Measurements from ENCODE around the gene SPPL3.

SPPL3 gene

DNA sequence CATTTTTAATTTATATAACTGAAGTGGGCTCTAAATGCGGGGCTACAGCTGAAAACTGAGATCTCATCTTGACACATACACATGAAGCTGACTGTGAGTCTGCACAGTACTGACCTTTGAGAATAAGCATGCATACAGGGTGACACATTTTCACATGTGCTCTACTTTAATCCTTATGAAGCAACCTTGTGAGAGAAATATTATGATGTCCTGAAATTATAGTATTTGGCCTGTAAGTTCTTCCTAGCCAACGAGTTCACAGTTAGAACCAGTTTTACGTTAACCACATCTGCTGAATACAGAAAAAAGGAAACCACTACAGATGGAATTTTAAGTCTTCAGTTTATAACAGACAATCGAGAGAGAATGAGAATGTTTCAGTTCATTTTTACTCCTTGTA lies 70.3 kb downstream of the SPPL3 start:
- DNase-seq, result no peak
- in situ Hi-C loops (cut with MboI; ENCODE audit: low pct_unique_long_range_greater_than_20kb, low sequenced_read_pairs), result no loop called here

DNA sequence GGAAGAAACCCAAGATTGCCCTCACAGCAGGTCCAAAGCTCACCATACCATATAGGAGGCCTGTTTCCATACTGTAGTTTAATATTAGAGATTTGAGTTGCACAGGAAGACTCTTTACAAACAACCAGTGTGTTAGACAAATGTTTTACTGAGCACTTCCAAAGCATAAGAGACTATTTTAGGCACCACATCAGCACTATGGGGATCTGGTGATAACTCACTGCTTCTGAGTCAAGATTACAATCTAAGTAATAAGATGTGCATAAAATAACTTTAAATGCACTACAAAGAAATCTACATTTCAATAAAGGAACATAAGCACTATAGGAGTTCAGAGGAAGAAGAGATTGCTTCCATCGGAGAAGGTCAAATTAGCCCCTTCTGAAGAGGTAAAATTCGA lies 71.4 kb downstream of the SPPL3 start:
- in situ Hi-C loops (cut with MboI; ENCODE audit: low pct_unique_long_range_greater_than_20kb, low sequenced_read_pairs), result no loop called here

DNA sequence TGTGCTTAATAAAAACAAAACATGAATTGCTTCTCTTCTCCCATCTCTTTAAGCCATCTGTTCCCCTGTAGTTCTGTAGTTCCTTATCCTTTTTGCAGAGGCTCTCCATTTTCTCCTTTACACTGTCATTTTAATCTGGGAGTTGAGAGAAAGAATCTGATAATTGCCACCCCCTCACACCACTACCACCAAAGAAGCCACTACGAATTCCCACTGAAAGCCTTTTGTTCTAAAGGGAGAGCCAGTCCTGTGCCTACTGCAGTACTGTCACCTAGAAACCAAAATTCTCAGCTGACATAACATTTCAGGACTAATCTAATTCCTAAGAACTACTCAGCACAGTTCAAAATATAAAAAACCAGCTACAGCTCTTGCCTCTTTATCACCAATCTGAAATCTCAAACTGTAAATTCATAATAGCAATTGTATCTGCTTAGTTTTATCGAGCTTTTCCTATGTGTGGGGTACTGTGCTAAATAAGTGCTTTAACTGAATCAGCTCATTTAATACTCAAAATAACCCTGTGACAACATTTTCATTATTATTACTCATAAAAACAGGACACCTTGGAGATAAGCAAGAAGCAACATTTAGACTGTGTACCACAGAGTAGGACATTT lies 72.4 kb downstream of the SPPL3 start:
- in situ Hi-C loops (cut with MboI; ENCODE audit: low pct_unique_long_range_greater_than_20kb, low sequenced_read_pairs), result no loop called here
- no peak for DNase-seq

More for the DNA sequence above, 71.4 kb downstream of the SPPL3 start:
- no peak for DNase-seq

DNA sequence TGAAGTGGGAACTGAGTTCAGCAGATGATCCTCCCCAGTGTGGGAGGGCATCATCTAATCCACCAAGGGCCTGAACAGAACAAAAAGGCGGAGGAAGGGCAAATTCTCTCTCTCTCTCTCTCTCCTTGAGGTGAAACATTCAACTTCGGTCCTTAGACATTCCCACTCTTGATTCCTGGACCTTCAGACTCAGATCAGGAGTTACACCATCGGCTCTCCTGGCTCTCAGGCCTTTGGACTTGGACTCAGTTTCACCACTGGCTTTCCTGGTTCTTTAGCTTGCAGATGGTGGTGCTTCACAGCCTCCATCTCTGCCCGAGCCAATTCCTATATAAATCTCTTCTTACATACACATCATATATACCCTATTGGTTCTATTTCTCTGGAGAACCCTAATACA lies 73.2 kb downstream of the SPPL3 start:
- DNase-seq, result no peak
- in situ Hi-C loops (cut with MboI; ENCODE audit: low pct_unique_long_range_greater_than_20kb, low sequenced_read_pairs), result no loop called here

DNA sequence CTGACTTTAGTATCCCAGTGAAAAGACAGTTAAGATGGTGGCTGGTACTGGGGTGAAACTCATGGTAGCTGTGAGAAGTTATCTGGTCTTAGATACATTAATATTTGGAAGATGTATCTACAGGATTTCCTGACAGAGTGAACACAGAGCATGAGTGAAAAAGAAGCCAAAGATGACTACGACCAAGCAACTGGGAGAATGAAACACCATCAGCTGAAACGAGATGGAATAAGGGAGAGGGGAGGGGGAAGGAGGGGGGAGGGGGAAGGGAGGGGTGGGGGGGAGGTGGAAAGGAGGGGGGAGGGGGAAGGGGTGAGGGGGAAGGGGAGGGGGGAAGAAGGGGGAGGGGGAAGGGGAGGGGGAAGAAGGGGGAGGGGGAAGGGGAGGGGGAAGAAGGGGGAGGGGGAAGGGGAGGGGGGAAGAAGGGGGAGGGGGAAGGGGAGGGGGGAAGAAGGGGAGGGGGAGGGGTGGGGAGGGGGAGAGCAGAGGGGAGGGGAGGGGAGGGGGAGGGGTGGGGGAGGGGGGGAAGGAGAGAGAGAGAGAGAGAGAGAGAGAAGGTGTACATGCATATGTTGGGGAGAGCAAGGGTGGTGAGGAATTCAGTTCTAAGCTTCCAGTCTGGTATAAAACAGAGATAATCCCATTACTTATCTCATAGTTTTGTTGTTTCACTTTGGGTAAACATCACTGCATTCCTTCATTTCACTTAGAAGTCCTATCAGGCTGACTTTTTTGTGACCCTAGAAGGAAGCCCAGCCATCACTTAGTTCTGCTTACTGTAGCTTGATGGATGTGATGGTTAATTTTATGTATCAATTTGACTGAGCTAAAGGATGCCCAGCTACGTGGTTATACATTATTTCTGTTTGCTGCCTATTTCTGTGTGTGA lies 73.9 kb downstream of the SPPL3 start:
- DNase-seq, result peak; percentile 21
- in situ Hi-C loops (cut with MboI; ENCODE audit: low pct_unique_long_range_greater_than_20kb, low sequenced_read_pairs), result no loop called here

DNA sequence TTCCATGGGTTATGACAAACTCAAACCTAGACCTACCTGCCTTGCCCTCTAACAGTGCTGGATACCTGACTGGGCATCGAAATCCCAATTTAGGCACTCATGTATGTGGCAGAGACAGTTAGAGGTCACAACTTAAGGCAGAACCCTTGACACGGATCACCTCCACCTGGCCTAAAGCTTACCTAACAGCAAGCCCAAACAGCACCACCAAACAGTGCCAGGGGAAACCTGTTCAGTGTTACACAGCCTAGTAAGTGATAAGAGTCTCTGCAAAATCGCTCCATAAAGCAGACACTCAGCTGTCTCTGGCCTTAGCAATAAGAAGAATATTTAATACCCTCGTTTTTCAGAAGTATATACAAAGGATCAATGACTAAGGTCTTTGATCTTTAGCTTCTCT lies 77.8 kb downstream of the SPPL3 start:
- in situ Hi-C loops (cut with MboI; ENCODE audit: low pct_unique_long_range_greater_than_20kb, low sequenced_read_pairs), result no loop called here
- no peak for DNase-seq

DNA sequence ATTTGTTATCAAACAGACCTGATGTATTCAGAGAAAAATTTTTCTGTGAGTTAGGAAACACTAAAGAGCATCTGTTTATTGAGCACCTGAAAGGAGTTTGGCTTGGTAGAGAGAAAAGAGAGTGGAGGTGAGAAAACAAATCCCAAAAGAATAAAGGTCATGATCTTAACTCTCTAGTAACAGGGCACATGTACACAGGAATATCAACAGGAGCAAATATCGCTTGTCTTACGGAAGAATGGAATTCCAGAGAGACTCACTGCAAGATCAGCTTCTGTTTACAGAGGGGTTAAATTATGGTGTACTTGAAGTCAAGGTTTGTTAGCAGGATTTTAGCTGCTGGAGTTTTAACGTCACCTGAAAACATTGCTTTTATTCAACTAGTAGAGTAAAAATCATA lies 78.8 kb downstream of the SPPL3 start:
- in situ Hi-C loops (cut with MboI; ENCODE audit: low pct_unique_long_range_greater_than_20kb, low sequenced_read_pairs), result no loop called here
- DNase-seq, result no peak

DNA sequence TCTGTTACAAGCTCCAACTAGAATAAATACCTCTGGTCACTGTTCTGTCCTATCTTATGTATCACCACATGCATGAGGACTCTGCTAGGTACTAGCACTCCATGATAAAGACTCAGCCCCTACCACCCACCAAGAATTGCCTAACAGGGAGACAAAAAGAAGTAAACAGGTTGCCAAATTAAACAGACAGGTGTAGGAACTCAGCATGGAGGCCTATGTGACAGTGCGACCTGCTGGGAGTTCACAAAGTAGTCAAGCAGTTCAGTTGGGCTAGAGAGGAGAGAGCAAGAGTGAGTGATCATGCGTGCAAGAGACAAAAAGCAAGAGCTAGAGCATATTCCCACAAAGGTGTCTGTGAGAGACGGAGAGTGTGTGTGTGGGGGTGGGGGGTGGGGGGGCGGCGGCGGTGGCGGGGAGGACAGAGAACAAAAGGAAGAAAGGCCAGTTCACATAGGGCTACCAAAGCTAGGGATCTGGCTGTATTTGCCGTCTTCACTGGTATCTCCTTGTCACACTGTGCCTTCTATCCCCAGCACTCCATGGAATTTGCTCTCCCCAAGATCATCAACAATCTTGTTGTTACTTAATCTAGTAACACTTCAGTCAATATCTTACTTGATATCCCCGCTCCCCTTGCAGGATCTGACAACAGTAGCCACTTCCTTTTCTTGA lies 81.2 kb downstream of the SPPL3 start:
- in situ Hi-C loops (cut with MboI; ENCODE audit: low pct_unique_long_range_greater_than_20kb, low sequenced_read_pairs), result no loop called here
- no peak for DNase-seq

DNA sequence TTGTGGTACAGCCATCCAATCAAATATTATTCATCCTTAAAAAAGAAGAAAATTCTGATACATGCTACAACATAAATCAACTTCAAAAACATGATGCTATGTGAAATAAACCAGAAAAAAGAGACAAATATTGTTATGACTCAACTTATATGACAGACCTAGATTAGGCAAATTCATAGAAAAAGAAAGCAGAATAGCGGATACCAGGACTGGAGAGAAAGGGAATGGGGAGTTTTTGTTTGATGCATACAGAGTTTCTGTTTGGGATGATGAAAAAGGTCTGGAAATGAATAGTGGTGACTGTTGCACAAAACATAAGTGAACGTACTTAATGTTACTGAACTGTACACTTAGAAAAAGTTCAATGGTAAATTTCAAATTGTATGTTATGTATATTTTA lies 82.3 kb downstream of the SPPL3 start:
- no peak for DNase-seq
- in situ Hi-C loops (cut with MboI; ENCODE audit: low pct_unique_long_range_greater_than_20kb, low sequenced_read_pairs), result no loop called here

DNA sequence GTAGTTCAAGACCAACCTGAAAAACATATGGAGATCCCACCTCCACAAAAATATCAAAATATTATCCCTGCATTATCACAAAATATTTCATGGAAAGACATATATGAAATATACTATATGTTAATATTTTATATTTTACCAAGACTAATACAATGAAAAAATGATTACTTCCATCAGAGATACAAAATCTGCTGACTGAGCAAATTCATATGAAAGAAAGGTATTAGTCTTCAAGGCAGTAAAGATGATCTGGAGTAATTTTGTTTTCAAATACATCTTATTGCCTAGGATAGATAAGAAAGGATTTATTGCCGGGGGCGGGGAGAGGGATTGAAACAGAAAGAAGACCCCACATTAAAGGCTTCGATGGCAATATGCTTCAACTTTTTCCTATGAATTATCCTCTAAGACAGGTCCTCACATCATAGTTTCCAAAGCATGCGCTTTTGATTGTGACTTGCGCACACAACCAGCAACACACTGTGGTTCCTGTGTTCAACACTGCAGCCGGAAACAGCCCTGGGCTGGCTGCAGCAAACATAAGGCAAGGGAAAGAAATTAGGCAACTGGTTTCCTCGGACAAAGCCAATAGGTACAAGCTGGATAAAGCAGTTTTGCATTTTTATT lies 83.2 kb downstream of the SPPL3 start:
- no peak for DNase-seq
- in situ Hi-C loops (cut with MboI; ENCODE audit: low pct_unique_long_range_greater_than_20kb, low sequenced_read_pairs), result no loop called here

DNA sequence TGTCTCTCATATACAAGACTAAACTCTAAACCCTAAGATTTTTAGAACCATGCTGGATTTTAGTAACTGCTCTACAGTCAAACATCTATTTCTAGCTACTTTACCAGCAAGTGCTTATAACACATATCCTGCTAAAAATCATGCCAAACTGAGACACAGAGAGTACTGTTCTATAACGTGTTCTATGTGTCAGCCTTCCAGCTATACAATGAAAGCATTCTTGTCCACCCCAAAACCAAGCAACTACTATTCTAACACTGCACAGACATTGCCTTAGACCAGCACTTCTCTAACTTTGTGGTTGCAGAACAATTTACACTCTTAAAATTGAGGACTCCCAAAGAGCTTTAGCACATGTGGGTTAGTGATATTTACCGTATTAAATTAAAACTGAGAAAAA lies 85.7 kb downstream of the SPPL3 start:
- in situ Hi-C loops (cut with MboI; ENCODE audit: low pct_unique_long_range_greater_than_20kb, low sequenced_read_pairs), result no loop called here
- no peak for DNase-seq

DNA sequence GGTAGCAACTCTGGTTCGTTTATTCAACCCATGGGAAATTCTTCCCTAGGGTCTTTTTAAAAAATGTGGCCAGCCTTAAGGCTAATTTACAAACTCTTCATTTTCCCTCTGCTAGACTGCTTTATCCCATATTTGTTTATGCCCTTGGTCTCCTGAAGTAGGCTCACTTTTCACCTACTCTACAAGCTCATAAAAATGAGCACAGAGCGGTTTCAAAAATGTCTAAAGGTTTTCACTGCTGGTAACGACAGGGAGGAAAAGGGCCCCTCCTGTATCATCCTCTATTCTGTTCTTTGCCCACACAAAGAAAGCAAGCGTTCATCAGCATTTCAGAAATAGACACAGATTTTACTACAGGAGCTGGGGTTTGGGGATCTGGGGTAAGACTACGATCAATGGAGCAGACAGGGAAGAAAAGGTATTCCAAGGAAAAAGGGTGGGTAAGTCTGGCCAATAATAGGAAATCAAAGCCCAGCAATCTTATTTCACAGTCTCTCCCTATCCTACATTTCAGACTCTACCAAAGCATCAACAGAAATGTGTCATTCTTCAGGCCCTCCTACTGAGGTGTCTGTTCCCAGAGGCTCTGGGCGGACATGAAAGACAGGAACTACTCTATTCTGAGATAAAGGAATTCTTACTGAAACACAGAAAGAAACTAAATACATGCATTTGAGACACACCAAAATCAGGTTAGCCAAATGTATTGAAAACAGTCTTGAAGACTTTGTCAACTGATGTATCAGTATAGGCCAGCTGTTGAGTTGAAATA lies 86.4 kb downstream of the SPPL3 start:
- no peak for DNase-seq
- in situ Hi-C loops (cut with MboI; ENCODE audit: low pct_unique_long_range_greater_than_20kb, low sequenced_read_pairs), result no loop called here

DNA sequence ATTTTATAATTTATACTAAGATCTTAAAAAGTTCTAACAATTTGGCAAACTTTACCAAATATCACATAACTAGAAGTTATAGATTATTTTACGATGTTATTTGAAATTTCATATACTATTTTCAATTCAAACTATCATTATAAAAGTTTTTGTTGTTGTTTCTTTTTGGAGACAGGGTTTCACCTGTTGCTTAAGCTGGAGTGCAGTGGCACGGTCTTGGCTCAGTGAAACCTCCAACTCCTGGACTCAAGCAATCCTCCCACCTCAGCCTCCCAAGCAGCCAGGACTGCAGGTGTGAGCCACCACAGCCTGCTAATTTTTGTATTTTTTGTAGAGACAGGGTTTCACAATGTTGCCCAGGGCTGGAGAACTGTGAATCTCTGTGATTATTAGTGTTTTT lies 87.8 kb downstream of the SPPL3 start:
- in situ Hi-C loops (cut with MboI; ENCODE audit: low pct_unique_long_range_greater_than_20kb, low sequenced_read_pairs), result no loop called here
- no peak for DNase-seq

DNA sequence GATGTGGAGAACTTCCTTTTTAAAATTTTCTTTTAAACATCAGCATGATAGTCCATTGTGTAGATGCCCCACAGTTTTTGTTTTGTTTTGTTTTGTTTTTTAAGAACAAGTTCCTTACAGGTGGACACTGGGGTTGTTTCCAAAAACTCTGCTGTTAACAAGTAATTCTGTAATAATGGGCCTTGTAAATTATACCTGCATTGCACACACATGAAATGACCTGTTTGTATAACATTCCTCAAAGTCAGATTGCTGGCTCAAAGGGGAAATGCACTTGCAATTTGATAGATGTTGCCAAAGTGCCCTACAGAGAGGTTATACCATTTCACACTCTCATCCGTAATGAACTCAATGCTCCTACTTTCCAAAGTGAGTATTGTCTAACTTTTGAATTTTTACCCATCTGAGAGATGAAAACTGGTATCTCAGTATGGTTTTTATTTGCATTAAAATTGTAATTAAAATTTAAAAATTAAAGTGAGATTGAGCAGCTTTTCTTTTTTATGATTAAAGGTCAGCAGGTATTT lies 89.2 kb downstream of the SPPL3 start:
- in situ Hi-C loops (cut with MboI; ENCODE audit: low pct_unique_long_range_greater_than_20kb, low sequenced_read_pairs), result no loop called here
- DNase-seq, result no peak

DNA sequence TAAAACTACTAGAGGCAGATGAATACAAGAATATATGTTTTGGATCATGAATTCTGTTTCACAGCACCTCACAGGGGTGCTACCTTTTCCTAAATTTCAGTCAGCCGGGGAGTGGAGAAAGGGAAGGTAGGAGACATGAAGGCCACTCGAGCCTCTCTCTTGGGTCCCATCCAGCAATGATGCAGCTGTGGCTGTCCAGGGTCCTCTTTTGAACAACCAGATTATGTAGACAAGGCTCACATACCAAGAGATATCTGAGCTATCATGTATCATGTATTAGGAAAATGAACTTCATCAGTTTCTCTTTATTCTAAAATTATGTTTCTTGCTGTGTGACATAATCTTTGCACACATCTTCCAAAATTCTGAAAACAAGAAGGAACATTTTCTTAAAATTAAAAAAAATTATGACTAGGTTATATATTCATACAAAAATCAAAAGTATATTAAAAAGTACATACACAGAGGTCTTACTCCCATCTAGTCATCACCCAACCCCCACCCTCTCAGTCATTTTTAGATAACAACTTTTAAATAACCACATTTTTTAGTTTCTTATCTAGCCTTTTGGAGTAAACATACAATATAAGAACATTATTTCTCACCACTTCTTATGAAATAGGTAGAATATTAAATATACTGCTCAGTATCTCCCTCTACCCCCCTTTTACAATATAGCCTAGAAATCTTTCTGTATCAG lies 89.8 kb downstream of the SPPL3 start:
- in situ Hi-C loops (cut with MboI; ENCODE audit: low pct_unique_long_range_greater_than_20kb, low sequenced_read_pairs), result no loop called here
- no peak for DNase-seq

DNA sequence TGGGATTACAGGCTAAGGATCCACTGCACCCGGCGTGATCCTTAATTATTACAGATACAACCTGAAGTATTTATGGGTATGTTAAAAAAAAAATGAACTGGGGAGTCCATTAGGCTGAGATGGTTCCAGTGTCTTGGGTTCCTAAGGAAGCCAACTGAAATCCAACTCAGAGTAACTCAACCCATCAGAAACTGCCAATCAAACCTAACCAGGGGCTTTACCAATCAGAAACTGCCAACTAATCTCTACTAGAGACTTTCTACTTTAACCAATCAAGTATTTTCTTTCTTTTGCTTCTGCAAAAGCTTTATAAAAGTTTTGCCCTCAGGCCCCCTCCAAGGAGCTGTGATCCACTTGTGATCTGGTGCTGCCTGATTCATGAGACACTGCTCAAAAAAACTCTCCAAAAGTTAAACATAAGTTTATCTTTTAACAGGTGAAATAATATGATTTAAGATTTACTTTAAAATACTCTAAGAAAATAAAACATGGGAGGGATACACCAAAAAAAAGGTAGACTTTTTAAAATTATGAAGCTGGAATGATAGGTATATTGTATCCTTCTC lies 90.5 kb downstream of the SPPL3 start:
- DNase-seq, result no peak
- in situ Hi-C loops (cut with MboI; ENCODE audit: low pct_unique_long_range_greater_than_20kb, low sequenced_read_pairs), result no loop called here

DNA sequence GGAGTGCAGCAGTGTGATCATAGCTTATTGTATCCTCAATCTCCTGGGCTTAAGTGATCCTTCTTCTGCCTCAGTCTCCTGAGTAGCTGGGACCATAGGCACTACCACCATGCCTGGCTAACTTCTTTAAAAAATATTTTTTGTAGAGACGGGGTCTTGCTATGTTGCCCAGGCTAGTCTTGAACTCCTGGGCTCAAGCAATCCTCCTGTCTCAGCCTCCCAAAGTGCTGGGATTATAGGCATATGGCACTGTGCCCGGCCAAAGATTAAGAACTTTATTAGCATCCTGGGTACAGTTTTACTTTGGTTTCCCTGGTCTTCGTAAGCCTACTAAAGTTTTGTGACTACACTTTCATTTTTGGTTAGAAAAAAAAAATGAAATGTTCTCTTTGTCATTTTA lies 94.1 kb downstream of the SPPL3 start:
- in situ Hi-C loops (cut with MboI; ENCODE audit: low pct_unique_long_range_greater_than_20kb, low sequenced_read_pairs), result no loop called here

DNA sequence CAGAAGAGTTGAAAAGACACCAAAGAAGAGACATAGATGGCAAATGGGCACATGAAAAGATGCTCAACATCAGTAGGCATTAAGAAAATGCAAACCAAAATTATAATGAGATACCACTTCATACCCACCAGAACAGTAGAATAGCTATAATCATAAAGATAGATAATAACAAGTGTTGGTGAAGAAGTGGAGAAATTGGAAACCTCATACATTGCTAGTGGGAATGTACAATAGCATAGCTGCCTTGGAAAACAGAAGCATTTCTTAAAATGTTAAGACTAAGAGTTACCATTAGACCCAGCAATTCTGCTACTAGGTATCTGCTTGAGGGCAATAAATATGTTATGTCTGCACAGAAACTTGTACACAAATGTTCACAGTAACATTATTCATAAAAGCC lies 99.7 kb downstream of the SPPL3 start:
- in situ Hi-C loops (cut with MboI; ENCODE audit: low pct_unique_long_range_greater_than_20kb, low sequenced_read_pairs), result no loop called here
- DNase-seq, result no peak

More for the DNA sequence above, 94.1 kb downstream of the SPPL3 start:
- no peak for DNase-seq
